Liver (tissue), 3 donors: Measurements from ENCODE around the gene PIK3R6.

Source experiments
- HNF4G ChIP-seq: IDR thresholded peaks from 2 replicates; pipeline ENCODE4 v1.6.1; 2016; ENCODE audit warnings: antibody characterized with exemption
- RAD21 ChIP-seq, 2 donors: IDR thresholded peaks; 2 replicates each; pipeline ENCODE4 v1.6.1; 2016; ENCODE audit warnings: antibody characterized with exemption in 2 of 2, mild to moderate bottlenecking in 2 of 2
- TAF1 ChIP-seq: conservative IDR thresholded peaks from 2 replicates; pipeline ENCODE4 v1.6.1; 2016; ENCODE audit warnings: antibody characterized with exemption, mild to moderate bottlenecking
- TF ChIP-seq, protein P1 (sequence below): IDR thresholded peaks from 2 replicates; pipeline ENCODE4 v1.6.1; 2016; ENCODE audit warnings: antibody characterized with exemption, mild to moderate bottlenecking
- TF ChIP-seq, protein P2 (sequence below): fragments of 150-350 bp; IDR thresholded peaks from 2 replicates; pipeline ENCODE4 v1.5.1; 2017; ENCODE audit warnings: improper control_type of control experiment, low read depth, low read length; ENCODE audit not compliant: missing input control
- TF ChIP-seq, protein P3 (sequence below): IDR thresholded peaks from 2 replicates; pipeline ENCODE4 v1.6.1; 2016; ENCODE audit warnings: antibody characterized with exemption
- TF ChIP-seq, protein P4 (sequence below): IDR thresholded peaks from 2 replicates; pipeline ENCODE4 v1.6.1; 2016; ENCODE audit warnings: antibody characterized with exemption
- donor health status: healthy.
- donor health status: healthy.

DNA sequence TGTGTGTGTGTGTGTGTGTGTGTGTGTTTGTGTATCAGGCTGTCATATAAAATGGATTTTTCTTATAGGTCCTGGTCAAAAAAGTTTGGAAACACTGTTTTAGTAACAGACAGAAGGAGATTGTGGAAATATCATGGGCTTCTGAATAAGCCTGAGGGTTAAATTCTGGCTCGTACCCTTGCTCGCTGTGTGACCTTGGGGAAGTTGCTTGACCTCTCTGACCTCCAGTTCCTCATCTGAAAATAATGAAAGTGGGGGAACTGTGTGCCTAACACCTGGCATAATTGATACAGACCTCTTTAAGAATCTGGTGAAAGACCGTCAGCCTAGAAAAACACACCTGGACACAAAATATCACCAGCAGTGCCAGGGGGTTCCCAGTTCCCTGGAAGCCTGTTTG lies 25.6 kb upstream of the PIK3R6 start:
- TF ChIP-seq, protein P1, sequence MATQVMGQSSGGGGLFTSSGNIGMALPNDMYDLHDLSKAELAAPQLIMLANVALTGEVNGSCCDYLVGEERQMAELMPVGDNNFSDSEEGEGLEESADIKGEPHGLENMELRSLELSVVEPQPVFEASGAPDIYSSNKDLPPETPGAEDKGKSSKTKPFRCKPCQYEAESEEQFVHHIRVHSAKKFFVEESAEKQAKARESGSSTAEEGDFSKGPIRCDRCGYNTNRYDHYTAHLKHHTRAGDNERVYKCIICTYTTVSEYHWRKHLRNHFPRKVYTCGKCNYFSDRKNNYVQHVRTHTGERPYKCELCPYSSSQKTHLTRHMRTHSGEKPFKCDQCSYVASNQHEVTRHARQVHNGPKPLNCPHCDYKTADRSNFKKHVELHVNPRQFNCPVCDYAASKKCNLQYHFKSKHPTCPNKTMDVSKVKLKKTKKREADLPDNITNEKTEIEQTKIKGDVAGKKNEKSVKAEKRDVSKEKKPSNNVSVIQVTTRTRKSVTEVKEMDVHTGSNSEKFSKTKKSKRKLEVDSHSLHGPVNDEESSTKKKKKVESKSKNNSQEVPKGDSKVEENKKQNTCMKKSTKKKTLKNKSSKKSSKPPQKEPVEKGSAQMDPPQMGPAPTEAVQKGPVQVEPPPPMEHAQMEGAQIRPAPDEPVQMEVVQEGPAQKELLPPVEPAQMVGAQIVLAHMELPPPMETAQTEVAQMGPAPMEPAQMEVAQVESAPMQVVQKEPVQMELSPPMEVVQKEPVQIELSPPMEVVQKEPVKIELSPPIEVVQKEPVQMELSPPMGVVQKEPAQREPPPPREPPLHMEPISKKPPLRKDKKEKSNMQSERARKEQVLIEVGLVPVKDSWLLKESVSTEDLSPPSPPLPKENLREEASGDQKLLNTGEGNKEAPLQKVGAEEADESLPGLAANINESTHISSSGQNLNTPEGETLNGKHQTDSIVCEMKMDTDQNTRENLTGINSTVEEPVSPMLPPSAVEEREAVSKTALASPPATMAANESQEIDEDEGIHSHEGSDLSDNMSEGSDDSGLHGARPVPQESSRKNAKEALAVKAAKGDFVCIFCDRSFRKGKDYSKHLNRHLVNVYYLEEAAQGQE: no peak
- TF ChIP-seq, protein P2, sequence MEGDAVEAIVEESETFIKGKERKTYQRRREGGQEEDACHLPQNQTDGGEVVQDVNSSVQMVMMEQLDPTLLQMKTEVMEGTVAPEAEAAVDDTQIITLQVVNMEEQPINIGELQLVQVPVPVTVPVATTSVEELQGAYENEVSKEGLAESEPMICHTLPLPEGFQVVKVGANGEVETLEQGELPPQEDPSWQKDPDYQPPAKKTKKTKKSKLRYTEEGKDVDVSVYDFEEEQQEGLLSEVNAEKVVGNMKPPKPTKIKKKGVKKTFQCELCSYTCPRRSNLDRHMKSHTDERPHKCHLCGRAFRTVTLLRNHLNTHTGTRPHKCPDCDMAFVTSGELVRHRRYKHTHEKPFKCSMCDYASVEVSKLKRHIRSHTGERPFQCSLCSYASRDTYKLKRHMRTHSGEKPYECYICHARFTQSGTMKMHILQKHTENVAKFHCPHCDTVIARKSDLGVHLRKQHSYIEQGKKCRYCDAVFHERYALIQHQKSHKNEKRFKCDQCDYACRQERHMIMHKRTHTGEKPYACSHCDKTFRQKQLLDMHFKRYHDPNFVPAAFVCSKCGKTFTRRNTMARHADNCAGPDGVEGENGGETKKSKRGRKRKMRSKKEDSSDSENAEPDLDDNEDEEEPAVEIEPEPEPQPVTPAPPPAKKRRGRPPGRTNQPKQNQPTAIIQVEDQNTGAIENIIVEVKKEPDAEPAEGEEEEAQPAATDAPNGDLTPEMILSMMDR: no peak
- TF ChIP-seq HNF4G (no peak), RAD21 (IDR thresholded peaks at IDR 0.05) (no peak), TAF1 (no peak)
- TF ChIP-seq, protein P3, sequence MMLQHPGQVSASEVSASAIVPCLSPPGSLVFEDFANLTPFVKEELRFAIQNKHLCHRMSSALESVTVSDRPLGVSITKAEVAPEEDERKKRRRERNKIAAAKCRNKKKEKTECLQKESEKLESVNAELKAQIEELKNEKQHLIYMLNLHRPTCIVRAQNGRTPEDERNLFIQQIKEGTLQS: no peak
- TF ChIP-seq, protein P4, sequence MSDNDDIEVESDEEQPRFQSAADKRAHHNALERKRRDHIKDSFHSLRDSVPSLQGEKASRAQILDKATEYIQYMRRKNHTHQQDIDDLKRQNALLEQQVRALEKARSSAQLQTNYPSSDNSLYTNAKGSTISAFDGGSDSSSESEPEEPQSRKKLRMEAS: no peak
